Measurements from ENCODE around the gene CAMK2B.

The CAMK2B gene

DNA sequence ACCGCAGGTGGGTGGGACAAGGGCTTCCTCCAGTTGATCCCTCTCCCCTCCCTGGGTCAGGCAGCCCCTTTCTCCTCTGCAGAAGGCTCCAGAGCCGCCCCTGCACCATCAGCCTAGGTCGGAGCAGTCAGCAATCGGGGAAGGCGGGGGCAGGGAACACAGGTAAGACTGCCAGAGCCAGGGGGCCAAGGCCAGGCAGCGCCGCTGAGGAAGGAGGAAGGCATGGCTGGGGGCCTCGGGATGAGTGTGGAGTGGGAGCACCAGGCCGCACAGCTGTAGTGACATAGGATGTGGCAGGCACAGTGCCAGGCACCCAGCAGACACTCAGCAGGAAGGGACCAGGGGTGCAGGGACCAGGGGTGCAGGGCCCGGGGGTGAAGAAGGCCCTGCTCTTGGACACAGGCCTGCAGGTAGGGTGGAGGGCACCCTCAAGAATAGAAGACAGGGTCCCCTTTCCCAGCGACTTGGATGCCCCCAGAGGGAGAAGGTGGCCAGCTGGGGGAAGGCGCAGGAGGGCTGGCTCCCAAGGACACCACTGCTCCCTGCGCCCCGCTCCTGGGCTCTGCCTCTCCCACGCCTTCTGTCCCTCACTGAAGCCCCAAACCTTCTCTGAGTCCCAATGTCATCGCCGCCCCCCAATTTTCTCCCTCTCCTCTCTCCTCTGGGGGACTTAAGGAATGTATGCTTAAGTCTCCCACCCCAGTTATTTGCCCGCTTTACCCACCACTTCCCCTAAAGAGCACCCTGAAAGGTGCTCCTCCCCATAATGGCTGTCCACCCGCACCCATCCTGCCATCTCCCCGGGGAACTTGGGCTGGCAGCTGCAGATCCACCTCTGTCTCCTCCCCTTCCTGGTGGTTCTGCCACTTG is 38.5 kb downstream of the CAMK2B start:
- DNase-seq: no peak

DNA sequence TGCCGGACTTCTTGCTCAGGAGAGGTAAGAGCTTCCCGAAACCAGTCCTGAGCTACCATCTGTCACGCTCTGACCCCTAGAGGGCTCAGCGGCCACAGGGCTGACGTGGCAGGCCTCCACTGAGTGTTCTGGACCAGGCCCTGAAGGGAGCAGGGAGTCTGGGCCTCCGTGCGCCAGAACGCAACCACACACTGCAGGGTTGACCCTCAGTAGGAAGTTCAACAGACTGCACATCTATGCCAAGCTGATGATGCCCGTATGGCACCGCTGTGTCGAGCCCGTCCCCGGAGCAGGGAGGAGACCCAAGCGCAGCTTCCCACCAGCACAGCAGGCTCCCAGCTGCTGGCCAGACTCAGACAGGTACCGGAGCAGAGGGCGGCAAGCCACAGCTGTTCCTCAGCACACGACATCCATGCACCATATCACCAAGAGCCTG is 39.2 kb downstream of the CAMK2B start:
- no peak for DNase-seq

DNA sequence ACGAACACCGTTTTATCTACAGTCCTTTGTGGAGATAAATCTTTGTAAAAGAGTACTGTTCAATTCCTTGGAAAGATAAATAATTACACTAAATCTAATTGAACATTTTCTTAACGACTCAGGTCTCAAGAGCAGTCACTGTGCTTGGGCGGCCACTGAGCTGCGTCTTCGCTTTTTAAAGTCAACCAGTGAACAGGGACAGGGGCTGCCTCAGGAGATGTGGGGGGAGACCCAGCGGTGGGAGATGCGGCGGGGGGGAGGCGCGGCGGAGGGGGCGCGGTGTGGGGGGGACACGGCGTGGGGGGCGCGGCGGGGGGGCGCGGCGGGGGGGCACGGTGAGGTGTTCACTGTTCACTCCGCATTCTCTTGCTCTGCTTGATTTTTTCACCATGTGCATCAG is 39.8 kb downstream of the CAMK2B start:
- no peak for DNase-seq

DNA sequence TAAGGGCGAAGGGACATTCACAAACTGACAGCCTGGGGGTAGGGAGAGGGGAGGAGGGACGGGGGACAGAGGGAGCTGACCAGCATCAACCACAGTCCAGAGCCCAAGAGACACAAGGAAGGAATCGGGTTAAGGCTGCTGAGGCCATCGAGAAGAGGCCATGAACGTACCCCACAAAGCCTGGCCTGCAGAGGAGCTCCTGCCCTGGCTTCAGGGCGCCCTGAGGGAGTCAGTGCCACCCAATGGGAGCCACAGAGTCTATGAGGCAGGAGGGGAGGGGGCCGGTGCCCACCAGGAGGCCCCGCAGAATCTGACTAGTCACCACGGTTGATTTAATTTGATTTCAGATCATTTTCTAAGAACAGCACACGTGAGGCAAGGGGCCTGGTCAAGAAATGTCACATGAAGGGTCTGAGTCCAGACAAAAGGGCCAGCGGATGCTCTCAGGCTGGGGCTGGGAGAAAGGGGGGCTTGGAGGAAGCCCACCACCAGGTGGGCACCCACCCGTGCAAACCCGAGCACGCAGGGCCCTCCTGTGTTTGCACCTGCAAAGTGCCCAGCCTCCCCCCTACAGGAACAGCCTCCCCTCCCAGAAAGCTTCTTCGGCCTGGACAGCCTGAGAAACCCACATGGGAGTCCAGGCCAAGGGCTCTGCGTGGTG is 40.4 kb downstream of the CAMK2B start:
- no peak for DNase-seq

DNA sequence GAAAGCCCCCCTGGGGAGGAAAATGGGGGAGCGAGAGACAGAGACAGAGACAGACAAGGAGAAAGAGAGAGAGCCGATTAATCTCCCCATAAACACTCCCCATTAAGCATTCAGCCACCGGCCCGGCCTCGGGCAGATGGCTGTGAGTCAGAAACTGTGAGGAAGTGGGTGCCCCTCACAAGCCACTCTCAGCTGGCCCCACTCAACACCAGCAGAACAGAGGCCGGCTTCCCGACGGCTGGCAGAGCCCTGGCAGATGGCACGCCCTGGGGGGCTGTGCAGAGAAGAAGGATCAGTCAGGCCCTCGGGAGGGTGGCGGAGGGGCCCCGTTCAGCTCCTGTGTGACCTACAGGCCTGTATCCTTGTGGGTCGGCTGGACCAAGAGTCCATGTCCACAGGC is 41.2 kb downstream of the CAMK2B start:
- DNase-seq: peak; percentile 15

DNA sequence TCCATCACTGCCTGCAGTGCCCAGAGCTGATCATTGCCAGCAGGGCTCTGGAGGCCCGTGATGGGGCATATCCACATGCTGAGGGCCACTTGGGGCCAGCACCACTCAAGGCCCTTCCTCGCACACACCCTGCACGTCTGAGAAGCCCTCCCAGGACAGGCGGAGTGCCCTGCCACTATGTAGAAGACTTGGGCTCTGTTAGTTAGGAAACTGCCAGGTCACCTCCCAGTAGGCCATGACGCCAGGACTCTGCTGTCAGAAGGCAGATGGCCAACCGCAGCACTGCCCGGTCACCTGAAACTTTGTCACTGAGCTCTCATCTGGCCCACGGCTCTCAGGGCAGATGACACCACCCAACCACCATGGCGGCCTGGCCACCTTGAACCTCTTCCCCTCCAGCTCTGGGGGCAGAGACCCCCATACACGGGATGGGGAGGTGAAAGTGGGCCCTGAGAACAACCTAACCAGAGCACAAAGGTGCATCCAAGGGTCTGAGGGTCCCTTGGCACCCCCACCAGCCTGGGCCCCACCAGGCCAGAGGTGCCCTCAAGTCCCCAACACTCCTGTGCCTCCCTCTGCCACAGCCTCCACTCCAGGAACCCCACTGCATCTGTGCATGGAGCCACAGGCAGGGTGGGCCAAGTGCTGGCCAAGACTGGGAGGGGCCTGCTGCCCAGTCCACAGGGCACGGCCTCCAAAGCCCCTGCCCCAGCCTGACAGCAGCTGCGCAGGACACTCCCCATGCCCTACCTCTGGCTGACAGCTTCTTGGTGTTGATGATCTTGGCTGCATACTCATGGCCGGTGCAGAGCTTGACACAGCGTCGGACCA is 41.8 kb downstream of the CAMK2B start:
- DNase-seq: no peak

DNA sequence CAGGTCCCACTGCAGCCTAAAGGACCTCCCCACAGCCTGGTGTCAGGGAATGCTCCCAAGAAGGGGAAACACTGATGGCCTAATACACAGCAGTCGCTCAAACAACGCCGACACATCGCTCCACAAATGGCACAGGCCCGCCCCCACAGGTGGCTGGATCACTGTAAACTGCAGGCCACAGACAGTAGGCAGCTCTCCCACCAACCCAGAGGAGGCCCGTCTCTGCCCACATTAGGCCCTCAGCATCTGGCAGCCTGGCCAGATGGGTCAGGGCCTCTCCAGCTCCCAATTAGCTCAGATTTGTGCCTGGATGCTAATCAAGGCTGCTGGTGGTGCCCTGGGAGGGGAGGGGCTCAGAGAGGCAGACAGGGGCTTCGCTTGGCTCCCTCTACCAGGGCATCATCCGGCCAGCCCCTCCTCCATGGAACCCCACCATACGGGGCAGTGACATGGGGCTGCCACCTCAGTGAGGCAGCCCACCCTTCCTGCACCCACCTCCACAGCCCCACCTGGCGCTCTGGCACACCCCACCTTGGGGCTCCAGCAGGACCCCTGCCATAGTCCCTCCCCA is 42.7 kb downstream of the CAMK2B start:
- DNase-seq: no peak

DNA sequence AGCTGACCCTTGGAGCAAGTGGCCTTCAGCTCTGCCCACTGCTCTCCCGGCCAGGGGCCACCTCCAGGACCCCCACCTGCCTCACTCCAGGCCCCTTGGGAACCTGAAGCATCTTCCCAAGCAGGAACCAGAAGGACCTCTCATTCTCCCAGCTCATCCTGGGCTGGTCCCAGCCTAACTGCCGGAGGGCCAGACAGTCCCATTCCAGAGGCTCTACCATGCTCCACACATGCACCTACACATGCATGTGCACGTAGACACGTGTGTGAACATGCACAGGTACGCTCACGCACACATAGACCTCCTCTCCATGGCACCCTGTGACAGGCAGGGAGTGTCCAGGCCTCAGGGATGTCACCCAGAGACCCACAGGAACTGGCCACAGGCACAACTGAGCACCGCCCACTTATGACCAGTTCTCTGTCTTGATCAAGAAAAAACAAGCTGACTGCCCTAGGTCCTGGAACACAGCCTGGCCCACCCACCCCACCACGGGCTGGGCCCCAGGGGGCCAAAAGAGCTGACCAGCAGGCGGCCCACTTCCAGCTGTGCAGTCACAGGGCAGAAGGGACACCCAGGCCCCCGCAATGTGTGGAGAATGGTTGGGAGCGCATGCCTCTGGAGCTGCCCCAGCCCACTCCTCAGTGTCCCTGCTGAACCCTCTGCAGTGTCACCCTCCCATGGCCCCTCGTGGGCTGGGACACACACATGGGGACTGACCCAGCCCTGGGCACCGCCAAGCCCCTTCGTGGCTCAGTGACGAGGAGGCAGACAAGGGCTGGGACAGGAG is 43.4 kb downstream of the CAMK2B start:
- DNase-seq: peak; percentile 9

DNA sequence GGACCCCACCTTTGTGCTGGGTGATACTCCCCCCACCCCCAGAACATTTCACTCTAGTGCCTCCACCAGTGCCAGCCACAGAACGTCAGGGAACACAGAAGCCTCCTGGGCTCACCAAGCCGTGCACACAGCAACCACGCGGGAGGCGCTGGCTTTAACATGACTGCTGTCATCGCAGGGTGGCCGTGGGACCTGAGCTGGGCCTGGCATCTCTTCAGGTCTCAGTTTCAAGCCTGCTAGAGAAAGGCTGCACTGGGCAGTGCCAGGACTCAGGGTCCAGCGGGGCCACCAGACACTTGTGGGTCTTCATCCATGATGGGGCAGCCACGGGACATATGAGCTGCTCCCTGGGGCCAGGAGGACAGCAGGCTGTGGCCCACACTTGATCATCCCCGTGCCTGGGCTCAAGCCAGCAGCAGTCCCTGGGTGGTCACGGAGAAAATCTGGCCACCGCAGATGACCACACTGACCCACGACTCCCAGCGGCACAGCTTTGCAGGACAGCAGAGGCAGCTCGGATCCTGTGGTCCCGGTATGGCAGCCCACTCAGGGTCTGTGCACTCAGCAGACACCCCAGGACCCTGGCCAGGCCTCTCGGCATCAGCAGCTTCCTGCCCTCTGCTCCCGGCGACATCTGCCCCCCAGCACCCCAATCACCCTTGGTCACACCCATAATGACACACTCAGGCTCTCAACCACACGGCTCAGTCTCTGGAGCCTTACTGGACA is 44.2 kb downstream of the CAMK2B start:
- no peak for DNase-seq

DNA sequence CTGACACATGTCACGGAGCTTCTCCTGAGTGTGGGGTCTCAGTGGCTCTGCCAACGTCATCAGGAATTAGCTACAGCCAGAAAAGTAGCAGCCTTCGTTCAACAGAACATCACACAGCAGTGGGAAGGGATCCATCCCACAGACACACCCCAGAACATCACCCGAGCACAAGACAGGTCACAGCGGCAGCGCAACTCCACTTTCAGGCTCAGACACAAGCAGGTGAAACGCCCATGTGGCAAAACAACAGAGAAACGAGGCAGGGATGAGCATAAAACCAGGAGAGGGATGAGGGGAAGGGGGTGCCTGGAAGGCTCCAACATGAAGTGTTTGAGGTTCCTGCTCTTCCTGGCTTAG is 44.8 kb downstream of the CAMK2B start:
- DNase-seq: no peak

DNA sequence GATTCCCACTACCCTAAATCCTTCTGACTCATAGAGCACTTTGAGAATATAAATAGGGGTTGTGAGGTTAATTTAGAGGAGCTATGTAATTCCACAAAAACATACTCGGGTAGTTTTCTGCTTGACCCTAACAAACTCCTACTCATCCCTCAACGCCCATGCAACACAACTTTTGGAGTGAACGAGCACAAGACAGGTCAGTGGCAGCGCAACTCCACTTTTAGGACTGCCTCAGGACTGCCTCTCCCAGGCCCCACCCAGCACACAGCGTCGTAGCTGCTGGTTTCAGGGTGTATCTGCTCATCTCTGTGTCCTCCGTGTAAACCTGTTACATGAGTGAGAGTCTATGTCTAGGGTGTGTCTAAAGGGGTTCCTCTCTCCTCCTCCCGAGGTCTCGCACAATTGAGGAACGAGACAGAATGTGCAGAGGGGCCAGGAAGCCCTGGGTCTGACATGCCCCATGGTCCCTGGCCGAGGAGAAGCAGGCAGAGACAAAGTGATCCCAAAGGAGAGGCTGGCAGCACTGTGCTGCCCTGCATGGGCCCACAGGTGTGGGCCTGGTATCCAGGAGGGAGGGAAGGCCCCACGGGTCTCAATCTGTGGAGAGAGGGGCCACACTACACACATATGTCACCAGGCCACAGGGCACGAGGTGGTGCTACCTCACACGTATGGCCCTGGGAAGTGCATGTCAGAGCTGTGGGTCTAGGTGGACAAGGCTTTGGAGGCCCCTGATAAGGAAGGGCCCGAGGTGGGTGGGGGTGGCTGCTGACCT is 45.5 kb downstream of the CAMK2B start:
- DNase-seq: no peak

DNA sequence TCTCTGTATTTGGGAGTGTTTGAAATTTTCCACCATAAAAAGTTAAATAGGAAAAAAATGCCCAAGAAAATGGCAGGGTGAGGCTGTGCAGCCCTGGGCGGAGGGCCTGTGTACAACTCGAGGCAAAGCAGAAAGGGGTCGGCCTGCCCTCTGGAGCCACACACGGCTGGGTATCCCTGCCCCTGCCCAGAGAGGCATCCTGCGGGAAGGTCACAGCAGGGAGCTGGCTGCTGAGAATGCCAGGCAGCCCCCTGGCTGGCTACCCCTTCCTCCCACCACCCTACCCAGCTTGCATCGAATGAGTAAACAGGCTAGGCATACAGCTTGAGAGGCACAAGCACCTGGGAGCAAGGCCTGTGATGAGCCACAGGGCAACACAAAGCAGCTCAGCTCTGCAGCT is 46.1 kb downstream of the CAMK2B start:
- no peak for DNase-seq

DNA sequence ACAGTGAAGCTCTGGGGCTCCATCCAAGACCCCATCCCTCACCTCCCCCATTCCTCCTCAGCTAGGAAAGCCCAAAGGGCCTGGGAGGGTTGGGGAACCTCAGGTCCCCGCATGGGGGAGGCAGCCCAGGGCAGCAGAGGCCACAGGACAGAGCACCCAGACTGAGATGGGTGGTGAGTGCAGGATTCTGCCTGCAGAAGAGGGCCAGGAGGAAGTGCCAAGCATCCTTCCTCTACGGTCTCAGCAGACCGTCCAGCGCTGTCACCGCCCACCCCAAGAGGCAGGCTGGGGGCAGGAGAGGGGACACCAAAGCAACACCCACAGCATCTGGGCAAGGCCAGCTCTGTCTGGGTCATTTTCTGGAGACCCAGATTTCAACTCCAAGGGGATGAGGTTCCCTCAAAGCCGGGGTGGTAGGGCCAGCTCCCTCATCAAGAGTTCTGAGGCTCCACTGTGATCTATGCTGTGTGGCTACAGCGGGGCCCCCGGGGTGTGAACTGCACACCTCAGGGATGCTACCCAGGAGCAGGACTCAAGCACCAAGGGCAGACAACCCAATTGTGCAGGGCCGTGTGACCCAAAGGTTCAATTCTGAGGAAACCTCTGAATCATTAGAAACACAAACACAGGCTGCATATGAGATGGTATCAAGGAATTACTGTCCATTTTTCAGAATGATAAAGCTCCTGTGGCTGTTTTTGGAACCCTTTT is 46.8 kb downstream of the CAMK2B start:
- DNase-seq: no peak

DNA sequence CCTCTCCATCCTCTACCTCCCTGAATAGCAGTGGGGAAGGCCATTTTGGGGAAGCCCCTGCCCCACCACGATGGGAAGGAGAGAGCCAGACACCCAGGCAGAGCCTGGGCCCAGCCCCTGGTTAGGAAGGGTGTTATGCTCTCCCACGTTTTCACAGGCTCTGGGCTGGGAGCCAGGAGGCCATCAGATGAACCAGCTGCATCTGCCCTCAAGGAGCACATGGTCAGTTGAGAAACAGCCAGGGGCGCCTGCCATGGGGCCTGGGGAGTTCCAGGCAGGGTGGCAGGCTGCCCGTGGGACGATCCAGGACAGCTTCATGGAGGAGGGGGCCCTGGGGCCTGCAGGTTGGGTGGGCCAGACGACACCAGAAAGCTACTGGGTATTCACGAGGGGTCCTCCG is 47.5 kb downstream of the CAMK2B start:
- no peak for DNase-seq

DNA sequence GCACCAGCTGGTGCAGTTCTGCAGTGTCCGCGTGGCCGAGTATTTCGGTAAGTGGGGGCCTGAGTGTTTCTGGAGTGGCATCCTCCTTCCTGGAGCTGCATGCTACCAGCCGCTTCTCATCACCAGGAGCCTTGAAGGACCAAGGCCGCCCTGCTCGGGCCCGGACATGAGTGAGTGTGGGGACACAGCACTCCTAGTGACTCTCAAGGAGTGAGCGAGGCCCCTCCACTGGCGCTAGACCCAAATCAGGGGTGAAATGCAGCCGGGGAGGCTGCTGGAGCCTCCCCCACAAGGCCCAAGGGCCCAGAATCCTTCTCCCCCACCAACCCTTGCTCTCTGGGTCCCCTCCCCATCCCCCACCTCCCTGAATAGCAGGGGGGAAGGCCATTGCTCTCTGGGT is 48.0 kb downstream of the CAMK2B start:
- DNase-seq: no peak

DNA sequence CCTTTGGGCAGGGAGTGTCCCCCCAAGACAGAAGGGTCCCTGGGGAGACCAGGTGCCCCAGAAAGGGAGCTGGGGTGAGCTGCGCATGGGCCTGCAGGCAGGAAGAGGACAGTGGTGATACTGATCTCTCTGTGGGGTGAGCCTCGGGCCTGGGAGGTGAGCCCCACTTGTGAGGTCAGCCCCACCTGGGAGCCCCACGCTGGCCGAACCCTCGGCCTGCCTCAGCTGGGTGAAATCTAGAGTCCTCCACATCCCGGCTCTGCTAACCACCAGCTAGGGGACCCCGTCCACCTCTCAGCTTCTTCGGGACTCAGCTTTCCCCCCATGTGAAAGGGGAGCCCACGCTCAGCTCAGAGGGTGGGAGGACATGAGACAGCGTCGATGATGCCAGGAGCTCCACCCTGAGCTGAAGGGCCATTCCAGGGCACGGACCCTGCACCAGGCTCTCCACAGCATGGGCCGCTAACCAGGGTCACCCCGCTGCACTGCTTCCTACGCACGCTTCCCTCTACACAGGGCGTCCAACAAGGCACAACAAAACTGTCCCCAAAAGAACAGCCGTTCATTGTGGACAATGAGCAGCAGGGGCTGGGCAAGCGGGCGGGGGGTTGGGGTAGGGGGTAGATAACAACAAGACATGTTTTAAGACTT is 48.7 kb downstream of the CAMK2B start:
- DNase-seq: no peak

DNA sequence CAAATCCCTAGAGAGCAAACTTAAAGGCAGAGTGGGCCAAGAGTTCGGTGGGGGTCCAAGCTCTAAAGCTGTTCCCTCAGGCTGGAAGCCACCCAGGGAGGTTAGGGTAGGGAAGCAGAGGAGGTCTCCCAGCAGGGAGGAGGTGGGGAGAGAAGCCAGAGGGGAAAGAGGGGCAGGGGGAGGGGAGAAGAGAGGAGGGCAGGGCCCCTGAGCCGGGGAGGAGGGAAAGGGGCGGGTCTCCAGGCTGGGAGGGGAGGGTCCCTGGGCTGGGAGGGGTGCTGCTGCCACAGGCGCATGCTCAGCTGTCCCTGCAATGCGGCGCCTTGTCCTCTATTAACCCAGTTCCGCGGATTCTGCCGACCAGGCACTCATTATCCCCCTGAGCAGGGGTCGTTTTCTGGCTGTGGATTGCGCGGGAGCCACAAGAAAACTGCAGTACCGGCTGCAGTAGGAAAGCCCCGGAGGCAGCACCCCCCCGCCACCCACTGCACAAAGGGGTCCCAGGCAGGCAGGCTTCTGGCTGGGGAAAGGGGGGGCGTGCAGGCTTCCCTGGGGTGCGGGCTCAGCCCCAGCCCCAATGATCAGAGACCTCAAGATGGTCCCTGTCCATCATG is 49.3 kb downstream of the CAMK2B start:
- DNase-seq: no peak

DNA sequence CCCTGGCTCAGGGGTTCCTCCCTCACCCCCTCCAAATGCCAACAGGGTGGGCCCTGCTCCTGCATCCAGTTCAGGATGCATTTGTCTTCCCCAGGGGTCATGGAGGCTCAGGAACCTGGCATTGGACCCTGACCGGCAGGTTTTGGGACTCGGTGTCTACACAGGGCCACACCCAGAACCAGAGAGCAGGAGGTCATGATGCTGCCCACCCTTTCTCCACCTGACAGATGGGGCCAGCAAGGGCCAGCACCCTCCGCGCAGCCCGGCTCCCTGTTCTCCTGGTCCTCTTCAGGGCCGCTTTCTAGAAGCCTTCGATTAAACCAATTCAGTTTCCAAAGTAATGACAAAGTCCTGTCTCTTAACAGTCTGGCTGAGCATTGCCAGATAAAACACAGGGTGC is 50.2 kb downstream of the CAMK2B start:
- DNase-seq: no peak

DNA sequence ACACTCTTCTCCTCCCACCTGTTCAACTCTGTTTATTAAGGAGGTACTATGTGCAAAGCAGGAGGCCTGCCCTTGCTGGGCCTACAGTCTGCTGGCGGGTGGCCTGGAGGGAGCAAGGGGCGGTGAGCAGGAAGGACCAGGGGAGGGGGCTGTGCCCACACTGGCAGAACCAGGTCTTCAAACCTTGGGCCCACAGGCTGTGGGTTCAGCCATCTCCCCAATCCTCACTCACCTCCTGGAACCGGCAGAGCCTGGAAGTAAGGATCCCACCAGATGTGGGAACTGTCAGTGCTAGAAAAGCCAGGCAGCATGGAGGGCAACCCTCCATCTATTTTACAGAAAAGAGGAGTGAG is 50.8 kb downstream of the CAMK2B start:
- DNase-seq: no peak

Data from inflammatory macrophage treated with lipopolysaccharide for 4 hours (primary cell).